GM19397 (cell line): ENCODE measurements around the gene PTPRN2.
"Not testable (repeated sequence)": the region's sequence is repeated elsewhere in the genome, so short reads cannot be mapped to it uniquely, and the experiment has no call there.

Experiments
- ATAC-seq: cut with Tn5 transposase; IDR thresholded peaks from one replicate; pipeline ENCODE4 v1.9.1; 2021; ENCODE audit warnings: mild to moderate bottlenecking, moderate library complexity; ENCODE audit not compliant: unreplicated experiment

PTPRN2 gene

GRCh38 chr7:157577061-157577460 lies 1010.6 kb downstream of the PTPRN2 start:
- ATAC-seq, result no peak

DNA sequence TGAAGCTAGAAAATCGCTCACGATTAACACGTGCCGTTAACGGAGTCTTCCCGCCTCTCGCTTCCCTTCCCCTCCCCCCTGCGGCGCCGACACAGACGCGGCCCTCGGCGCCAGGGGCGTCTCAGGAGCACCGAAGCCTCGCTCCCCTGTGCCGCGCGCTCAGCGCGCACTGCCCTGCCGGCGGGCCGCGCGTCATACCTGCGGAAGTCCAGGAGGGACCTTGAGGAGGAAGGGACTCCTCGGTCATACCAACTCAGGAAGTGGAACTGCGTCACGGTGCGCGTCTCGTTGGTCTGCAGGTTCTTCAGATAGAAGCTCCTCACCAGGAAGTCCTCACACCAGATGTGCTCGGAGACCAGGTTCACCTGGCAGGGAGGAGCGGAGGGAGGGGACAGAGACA lies 1011.2 kb downstream of the PTPRN2 start:
- ATAC-seq, result no peak

- ATAC-seq, result no peak
Measured at GRCh38 chr7:157575777-157576176, 1011.8 kb downstream of the PTPRN2 start.

GRCh38 chr7:157574914-157575586 lies 1012.6 kb downstream of the PTPRN2 start:
- ATAC-seq, result no peak

GRCh38 chr7:157574120-157574825 lies 1013.4 kb downstream of the PTPRN2 start:
- ATAC-seq, result no peak

DNA sequence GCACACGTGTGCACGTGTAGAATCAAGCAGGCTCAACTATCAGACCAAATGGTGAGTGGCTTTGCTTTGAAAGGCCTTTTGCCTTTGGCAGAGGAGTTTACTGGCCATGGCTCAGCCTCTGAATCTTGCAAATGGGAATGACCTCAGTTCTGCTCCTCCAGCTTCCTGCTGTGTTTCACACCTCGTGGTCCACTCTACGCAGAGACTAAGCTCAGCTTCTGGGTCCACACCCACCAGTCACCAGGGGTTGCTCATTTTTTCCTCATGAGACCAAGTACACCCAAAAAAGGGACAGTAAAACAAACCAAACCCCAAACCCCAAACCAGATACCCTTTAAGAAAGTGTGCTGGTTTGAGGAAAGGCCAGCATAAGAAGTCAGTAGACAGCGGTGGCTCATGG lies 1014.4 kb downstream of the PTPRN2 start:
- no peak for ATAC-seq

- ATAC-seq, result no peak
Measured at GRCh38 chr7:157572622-157573021, 1015.0 kb downstream of the PTPRN2 start.

GRCh38 chr7:157570531-157571200 lies 1017.0 kb downstream of the PTPRN2 start:
- ATAC-seq, result no peak

- ATAC-seq, result no peak
Measured at GRCh38 chr7:157569967-157570366, 1017.7 kb downstream of the PTPRN2 start.

DNA sequence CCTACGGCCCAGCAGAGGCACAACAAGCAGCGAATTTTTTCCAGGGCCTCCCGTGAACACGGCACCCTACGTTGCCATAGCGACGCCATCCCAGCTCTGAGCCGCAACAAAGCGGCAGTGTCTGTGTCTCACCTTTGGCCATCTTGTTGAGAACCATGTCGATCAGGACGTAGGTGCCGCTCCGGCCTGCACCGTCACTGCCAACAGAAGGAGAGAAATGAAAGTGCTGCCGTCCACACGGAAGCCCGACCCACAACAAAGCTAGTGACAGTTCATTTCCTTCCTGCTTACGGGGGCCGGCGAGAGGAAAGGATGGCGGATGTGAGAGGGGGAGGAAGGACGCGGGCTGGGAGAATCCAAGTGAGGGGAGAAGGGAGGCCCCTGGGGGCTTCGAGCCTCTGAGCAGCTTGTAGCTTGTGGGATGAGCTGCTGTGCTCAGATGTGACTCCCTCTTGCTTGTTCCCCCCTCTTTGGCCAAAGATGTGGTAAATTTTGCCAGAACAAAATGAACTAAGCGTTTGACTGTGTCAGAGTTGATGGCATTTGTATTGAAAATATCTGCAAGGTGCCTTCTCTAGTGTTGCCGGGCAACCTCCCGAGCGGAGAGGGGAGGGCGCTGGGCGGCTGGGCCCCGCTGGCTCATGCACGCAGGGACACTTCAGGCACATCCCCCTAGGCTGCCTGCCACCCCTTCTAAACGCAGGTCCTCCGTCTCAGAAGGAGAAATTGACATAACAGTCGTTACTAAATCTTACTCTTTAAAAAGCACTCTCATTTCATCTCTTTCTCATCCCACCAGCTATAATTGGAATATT lies 1018.6 kb downstream of the PTPRN2 start:
- peak; percentile 68 for ATAC-seq

DNA sequence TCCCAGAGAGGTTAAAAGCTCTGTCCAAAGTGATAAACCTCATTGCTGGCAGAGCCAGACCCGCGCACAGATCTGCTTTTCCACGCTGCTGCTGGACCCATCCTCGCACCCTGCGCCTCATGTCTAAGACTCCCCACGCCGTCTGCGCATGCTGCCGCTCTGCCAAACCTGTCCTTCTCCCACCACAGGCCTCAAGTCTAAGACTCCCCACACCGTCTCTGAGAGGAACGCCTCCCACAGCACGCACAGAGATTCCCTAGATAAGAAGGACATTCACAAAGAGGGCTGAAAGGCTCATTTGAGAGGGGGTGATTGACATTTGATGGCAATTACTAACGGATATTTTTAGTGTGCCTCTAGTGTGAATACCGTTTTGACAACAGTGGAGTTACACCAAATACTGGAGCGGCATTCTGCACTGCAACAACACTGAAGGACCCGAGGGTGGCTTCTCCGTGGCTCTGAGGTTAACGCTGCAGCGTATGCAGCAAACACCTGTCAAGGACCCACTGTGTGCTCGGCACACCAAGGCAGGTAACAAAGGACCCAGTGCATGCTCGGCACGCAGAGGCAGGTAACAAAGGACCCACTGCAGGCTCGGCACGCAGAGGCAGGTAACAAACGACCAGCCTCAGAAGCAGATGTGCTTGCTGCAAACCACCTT lies 1019.4 kb downstream of the PTPRN2 start:
- ATAC-seq, result no peak

DNA sequence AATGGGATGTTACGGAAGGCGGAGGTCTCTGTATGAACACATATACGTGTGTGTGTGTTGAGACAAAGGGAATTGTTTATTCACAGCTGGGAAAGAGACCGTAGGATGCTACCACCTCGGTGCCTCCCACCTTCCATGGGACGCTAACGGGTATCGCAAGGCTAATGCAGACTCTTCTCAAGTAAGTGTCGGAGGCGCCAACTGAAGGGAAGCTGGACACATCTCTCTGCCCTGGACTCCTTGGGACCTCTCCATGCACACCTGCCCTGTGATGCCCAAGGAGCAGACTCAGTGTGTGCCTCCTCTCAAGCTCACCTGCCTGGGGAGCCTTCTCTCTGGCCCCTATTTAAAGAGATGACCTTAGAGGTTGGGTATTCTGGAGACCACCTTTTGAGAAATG lies 1020.0 kb downstream of the PTPRN2 start:
- no peak for ATAC-seq

GRCh38 chr7:157566631-157567006 lies 1021.0 kb downstream of the PTPRN2 start:
- no peak for ATAC-seq

DNA sequence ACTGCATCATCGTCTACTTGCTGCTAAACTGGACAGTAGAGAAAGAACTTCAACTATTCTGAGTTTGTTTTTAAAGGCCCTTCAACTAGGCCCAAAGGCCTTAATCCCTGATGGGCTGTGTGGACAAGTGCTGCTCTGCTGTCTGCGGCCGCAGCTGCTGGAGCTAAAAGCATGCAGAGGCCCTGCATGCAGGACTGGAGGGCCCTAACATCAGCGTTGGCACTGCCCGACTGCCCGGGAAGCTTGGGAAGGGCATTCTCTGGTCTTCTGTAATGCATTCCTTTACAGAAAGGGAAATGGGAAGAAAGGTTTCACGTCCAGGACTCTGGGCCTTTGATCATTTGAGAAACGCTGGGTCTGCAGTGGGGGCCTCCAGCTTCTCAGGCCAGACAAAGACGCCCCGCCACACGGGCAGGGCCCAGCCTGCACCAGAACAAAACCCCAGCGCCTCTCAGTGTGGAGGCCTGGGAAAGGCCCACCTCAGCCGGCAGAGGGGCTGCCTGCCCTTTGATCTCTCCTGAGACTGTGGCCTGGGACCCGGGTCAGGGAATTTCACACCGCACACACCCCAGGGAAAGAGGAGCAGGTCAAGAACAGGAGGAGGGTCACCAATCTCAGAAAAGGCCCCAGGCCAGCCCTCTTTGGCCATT lies 1021.5 kb downstream of the PTPRN2 start:
- no peak for ATAC-seq

- no peak for ATAC-seq
Measured at GRCh38 chr7:157565201-157565626, 1022.4 kb downstream of the PTPRN2 start.

GRCh38 chr7:157564517-157565177 lies 1023.0 kb downstream of the PTPRN2 start:
- ATAC-seq, result no peak

DNA sequence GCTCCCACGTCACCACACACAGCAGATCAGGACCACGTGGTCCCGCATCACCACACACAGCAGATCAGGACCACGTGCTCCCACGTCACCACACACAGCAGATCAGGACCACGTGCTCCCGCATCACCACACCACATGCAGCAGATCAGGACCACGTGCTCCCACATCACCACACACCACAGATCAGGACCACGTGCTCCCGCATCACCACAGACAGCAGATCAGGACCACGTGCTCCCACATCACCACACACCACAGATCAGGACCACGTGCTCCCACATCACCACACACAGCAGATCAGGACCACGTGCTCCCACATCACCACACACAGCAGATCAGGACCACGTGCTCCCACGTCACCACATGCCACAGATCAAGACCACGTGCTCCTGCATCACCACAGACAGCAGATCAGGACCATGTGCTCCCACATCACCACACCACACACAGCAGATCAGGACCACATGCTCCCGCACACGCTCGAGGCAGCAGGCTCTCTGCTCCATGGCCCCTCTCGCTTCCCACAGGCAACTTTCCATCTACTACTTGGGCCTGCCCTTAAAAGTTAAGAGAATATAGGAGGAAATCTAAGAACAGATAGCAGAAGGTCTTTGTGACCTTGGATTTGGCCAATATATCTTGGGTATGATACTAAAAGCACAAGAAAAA lies 1024.0 kb downstream of the PTPRN2 start:
- not testable (repeated sequence) for ATAC-seq

GRCh38 chr7:157562522-157563398 lies 1024.9 kb downstream of the PTPRN2 start:
- ATAC-seq, result not testable (repeated sequence)
